ENCODE results near the gene ARPC5.
"Not testable (repeated sequence)": the region's sequence is repeated elsewhere in the genome, so short reads cannot be mapped to it uniquely, and the experiment has no call there.

ARPC5 gene

DNA sequence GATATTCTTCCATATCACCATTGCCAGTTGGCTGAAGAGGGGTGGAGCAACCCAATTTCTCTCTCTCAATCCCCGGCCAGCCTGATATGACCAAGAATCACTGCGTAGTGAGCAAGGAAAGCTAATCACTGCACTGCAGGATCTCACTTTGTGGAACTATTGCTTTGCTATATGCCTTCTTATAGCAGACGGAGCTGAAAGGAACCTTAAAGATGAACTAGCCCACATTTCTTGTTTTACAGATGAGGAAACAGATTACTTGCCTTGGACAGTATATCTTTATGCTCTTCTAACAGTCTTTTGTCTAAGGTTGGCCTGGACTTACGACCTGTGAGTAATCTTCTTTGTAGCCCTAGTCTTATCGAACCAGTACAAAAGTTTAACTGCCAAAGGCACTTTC, 9.9 kb upstream of the ARPC5 start:
- DNase-seq = no peak

DNA sequence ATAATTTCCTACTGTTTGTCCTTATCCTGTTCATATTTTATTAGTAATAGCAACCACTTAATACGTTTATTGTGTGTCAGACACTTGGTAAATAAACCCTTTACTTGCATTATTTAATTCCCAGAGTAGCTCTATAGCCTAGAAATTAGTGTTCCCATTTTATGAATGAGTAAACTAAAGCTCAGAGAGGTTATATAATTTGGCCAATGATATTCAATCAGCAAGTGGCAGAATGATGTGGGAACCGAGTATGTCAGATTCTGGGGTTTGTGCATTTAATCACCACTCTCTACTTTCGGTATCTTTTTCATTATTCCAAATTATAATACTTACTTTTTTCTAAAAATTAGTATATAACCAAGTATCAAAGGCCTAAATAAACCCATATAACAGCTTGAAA, 6.6 kb upstream of the ARPC5 start:
- DNase-seq = no peak

DNA sequence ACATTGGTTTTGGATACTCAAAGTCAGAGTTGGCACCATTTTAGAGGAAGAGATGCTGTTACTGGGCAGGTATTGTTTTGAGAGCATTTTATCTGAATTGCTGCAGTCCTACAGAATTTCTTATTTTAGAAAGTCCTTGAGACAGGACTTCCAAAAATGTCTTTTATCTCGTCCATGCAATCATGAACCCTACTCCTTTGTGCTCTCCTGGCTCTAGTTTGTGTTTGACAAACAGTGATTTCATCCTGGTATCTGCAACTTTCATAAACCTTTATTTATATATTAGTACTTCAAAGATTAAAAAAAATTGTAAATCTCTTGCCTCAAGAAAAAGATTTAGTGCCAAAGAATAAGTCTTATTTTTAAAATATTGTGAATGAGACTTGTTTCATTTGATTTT, 4.6 kb upstream of the ARPC5 start:
- no peak for DNase-seq

DNA sequence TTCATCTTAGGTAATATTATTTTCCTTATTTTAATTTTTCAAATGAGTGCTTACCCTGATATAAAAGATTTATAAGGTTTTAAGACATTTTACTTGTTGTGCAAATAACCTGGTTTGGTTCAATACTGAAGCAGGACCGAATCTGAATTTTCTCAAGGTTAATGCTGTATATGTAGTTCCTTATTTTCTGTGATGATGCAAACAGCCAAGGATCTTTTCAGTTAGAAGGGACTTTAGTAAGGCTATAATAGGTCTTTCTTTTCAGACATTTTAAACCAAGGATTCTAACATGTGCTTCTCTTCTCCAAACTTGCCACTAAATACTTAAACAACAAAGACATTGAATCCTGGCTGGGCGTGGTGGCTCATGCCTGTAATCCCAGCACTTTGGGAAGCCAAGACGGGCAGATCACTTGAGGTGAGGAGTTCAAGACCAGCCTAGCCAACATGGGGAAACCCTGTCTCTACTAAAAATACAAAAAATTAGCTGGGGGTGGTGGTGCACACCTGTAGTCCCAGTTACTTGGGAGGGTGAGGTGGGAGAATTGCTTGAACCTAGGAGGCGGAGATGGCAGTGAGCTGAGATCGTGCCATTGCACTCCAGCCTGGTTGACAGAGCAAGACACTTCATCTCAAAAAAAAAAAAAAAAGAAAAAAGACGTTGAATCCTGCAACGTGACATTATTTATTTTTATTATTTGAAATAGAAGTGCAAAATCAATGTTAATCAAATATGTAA, 3.2 kb upstream of the ARPC5 start:
- DNase-seq = no peak

DNA sequence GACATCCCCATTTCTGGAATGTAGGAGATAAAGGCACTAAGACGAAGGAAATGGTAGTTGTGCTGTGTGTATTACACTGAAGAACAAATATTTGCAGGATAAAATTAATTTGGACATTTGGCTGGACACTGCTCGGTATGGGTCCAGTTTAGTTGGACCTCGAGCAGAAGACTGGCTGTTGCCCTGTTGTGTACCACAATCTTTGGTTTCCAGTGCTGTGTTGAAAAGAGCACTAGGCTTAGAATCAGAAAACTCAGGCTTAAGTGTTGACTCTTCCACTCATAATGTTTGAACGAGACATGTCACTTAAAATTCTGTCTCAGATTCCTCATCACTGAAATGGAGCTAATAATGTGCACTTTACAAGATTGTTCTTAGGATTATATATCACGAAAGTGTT, 1.2 kb upstream of the ARPC5 start:
- DNase-seq = no peak

DNA sequence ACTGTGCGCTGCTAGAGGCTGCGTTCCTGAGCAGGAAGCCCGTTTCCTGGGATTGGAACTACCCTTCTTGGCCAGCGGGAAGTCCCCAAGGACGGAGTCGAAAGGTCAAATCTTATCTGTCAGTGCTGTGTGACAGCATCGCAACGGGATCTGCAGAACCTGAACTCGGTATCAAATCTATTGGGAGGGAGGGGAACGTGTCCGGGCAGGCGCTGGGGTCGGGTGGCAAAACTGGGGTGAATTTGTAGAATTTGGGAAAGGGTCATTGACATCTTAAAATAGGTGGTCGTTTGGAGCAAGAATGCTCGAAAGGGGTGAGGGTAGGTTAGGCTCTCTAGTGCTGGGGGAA, 725 bp upstream of the ARPC5 start:
- no peak for DNase-seq

DNA sequence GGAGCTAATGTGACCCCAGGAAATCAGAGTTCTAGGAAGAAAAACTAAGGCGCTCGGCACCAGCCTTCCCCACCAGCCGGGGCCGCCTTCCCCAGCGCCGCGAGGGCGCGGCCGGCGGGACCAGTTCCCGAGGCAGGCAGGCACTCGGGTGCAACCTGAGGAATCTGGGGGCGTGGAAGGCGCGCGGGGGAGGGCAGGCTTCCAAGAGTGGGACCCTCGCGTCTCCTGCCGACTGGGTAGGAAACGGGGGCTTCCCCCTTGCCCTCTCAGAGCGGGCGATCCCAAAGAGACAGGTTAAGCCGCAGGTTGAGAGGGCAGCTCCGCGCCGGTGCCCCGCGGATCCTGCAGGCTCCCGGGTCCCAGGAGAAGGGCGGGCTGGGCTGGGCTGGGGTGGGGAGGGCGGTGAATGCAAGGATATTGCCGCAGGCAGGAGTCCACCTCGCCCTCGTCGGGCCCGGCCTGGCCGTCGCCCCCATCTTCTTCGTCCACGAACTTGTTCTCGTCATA, 431 bp downstream of the ARPC5 start:
- DNase-seq = peak; percentile 32 to 37

DNA sequence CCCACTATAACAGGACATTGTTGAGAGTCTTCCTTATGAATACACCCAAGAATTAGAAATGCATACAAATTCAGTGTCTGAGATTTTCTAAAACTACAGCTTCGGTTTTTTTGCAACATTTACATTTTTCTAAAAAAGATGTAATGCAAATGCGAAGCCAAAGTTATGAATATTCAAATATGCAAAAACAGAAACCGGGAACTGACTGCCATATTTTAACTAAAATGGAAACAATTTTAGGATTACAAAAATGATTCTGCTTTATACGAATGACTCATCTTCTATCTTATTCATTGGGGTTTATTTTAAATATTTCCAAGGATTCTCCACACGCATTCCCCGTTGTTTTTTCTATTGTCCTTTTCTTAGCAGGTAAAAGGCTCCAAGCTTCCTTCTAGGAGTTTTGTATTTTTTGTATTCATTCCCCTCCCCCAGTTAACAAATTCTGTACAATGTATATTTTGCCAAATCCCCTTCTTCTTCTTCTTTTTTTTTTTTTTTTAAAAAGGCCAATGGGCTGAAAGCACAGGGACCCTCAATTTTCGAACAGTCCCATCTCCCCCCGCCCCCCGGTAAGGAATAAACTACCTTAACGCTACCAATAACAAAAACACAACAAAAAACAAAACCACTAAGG, 1.0 kb downstream of the ARPC5 start:
- DNase-seq = no peak

DNA sequence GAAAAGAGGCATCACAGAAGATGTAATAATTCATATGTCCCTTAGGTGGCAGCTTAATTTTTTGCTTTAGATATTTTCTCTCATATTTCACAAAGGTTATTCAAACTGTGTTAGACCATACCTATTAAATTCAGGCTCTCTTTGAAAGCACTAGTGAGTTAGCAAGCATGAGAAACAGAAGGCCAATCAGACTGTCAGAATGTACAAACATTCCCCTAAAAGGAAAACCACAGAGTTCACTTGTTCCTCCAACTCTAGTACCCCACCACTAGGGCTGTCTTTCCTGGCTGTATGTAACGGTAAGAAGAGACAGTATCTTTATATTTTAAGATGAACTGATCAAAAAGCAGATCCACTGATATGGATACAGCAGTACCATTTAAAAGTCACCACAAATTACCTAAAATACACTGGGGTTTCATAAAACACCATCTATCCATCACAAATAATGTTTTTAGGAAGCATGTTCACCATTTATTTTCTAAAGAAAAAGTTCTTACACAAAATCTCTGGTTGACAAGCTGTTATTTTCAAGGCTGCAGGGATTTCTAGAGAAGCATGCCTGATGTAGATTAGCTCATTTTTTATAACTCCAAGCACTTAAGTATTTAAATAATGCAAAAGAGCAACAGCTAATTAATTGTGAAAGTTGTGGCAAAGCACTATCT, 1.8 kb downstream of the ARPC5 start:
- DNase-seq = no peak

DNA sequence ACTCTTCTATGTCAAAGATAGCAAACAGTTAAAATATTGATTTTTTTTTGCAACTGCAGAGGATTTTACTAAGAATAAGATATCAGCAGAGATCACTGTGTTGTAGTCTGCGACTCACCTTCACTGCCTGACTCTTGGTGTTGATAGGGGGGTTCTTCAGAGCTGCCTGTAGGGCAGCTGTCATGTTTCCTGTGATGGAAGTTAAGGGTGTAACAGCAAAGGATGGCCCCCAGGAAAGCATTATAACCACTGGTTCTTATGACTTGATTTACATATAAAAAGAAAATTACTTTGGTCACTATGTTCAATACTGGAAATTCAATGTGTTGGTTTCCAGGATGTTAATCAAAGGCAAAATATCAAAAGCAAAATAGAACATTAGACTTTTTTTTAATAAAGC, 2.6 kb downstream of the ARPC5 start:
- DNase-seq = no peak

DNA sequence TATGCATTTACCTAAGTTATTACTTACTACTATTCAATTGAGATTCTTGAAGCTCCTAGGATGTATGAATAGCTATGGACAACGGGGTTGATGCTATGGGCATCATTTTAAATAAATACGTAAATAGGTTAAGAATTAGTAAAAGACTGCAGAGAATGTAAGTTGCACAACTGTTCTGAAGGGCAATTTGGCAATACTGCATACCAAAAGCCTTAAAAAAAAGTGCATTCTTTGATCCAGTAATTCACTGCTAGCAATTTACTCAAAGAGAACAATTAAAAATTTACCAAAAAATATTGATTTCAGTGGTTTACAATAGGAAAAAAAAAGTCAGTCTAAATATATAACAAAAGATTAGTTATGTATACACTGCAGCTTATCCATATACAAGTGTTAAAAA, 3.5 kb downstream of the ARPC5 start:
- no peak for DNase-seq

DNA sequence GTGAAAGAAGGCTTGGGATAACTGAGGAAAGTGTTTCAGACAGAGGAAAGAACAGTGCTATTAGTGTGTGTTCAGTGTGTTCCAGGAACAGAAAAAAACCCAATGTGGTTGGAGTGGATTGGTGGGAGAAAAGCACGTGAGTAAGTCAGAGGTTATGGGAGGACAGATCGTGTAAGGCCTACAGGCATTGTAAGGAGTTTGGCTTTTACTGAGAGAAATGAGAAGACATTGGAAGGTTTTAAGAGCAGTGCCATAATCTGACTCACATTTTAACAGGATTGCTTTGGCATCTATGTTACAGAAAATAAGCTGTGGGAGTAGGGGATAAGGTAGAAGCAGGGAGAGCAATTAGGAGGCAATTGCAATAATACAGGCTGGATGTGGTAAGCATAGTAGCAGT, 4.8 kb downstream of the ARPC5 start:
- DNase-seq = no peak

DNA sequence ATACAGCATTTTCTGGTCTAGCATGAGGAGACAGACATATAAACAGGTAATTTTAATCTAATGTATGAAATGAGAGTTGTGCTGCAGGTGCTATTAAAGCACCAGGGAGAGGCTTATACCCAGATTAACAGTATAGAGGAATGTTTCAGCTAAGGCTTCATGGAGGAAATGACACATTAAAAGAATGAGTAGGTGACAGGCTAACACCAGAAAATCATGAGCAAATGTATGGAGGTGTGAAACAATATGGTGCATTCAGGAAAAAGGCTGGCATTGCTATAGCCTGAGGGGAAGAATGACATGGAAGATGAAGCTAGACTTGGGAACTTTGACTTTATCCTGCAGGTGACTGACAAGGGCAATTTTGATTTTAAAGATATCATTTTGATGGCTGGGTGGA, 7.0 kb downstream of the ARPC5 start:
- DNase-seq = no peak

DNA sequence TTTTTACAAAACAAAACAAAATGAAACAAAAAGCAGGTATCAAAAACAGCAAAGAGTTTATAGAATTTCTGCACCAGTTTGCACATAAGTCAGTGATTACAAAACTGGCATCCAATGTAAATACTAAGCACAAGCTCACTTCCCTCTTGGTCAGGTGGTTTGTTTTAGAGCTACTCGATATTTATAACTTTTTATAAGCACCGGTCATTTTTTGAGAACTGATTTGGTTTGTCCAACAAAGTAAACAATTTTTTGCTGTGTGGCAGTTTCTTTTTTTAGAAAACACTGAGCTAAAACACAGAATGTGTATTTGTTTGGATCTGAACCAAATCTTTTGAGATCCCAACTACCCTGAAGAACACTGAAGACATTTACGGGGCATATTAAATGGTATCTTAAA, 9.3 kb downstream of the ARPC5 start:
- DNase-seq = not testable (repeated sequence)

DNA sequence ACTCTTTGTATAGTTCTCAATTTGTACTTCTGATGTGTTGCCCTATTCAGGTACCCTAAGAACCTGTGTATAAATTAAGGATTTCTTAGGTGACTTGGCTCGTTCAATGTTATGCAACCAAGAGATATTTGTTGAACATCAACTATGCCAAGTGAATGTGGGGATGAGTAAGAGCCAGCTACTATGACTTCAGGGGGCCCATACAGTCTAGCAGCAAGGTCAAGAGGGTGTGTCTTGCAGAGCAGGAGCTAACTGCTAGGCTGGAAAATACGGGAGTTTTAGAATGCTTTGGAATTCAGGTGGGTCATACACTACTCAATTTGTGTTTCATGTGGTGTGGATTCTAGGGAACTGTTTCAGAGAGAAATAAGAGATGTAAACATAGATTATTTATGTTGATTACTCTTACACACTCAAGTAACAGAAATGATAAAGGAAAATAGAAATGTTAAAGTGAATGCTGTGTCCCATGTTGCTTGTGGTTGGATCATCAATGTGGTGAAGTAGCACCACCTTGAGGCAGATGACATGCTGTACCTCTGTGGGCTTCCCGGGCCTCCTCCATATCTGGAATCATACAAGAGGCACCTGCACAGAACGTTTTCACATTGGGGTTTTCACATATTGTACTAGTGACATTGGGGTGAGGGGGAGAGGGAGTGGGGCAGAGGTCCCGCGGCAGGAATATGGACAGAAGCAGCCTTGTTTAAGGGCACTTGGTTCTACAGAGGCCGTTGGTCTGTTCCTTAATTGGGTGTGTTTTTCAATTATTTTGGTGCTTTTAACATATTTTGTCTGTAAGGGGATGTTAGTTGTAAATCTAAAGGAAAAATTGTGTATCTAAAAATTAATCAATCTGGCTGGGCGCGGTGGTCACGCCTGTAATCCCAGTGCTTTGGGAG, 12.4 kb downstream of the ARPC5 start:
- peak; percentile 25 to 42 for DNase-seq

DNA sequence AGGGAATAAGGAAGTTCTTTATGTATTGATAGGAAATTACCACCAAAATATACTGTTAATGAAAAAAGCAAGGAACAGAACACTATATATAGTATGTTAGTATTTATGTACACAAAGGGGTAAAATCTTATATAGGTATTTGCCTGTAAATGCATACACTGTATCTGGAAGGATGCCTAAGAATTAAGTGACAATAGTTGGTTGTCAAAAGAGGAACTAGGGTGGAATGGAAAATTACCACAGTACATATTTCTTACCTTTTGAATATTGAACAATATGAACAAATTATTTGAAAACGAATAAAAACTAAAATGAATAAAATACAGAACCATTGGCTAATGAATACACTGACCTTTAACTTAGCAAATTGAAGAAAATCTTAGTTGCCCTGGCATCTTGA, 13.6 kb downstream of the ARPC5 start:
- no peak for DNase-seq

DNA sequence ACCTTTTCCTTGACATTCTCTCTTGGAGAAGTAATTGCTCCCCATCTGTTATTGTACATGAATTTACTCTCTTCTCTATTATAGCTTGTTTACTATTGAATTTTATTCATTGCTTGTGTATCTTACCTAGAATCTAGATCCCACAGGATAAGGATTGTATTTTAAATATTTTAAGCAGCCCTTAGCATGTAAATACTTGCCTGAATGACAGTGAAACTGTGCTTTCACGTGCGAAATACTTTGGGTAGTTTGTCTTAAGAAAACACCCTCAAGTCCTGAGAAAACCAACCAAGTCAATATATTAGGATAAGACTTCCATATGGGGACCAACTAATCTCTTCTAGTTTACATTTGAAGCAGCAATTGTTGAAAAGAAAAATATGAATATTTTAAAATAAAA, 15.3 kb downstream of the ARPC5 start:
- no peak for DNase-seq

DNA sequence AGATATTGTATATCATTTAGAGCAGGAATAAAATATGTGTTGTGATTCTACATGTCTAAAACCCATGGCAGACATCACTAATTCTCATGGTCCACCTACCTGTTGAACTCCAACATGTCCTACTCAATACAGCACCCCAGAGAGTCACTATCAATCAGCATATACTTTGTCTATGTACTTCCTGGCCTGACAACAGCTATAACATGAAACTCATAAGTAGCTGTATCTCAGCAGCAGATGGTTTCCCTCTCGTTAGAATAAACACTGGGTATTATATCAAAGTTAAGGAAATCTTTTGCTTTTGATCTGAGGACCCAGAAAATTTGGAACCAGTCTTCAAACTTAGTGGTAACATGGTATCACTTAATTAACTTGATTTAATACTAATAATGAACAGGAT, 15.8 kb downstream of the ARPC5 start:
- DNase-seq = no peak

DNA sequence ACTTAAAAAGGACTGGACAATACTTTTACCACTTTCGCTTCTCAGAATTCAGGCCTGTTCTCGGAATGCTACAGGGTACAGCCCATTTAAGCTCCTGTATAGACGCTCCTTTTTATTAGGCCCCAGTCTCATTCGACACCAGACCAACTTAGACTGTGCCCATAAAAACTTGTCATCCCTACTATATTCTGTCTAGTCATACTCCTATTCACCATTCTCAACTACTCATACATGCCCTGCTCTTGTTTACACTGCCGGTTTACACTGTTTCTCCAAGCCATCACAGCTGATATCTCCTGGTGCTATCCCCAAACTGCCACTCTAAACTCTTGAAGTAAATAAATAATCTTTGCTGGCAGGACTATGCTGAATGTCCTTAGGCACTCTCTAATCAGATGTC, 17.4 kb downstream of the ARPC5 start:
- DNase-seq = not testable (repeated sequence)

DNA sequence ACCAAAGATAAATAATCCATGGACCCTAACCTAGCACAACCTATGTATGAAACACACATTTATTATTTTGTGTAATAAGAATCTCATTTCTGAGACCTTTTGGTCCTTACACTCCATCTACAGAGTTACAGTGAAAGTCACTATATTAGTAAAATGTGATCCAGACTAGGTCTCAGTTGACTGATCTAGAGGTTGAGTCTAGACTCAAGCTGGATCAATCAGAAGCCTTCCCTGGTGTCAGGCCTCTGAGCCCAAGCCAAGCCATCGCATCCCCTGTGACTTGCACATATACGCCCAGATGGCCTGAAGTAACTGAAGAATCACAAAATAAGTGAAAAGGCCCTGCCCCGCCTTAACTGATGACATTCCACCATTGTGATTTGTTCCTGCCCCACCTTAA, 22.6 kb downstream of the ARPC5 start:
- DNase-seq = not testable (repeated sequence)

DNA sequence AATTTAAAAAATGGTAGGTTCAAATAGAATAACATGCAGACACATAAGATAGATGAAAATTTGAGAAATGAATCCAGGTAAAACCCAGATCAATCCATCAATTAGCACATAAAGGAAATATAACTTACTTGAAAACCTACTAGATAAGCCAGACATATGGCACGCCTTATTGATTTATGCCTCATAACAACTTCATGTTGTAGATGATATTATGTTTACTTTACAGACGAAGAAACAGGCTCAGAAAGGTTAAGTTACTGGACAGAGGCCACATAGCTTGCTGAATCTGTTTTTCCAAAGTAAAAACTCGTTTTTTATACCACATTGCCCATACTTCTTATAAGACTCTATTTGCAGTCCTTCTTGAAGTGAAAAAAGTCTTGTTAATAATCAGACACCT, 23.2 kb downstream of the ARPC5 start:
- DNase-seq = no peak

DNA sequence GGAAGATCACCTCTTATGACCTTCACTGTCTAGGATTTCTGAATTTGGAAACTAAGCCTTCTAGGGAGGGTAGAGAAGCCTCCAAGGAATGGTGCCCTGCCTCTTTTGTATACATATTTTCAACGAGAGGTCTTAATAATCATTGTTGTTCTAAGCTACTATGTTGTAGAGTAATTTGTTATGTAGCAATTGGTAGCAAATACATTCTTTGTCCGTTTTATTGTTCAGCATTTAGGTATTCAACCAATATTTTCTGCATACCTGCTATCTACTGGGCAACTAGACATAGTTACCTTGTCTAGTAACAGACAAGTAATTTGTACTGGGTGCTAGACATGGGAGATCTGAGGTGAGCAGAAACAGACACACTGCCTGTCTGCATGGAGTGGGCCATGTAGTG, 24.6 kb downstream of the ARPC5 start:
- no peak for DNase-seq

DNA sequence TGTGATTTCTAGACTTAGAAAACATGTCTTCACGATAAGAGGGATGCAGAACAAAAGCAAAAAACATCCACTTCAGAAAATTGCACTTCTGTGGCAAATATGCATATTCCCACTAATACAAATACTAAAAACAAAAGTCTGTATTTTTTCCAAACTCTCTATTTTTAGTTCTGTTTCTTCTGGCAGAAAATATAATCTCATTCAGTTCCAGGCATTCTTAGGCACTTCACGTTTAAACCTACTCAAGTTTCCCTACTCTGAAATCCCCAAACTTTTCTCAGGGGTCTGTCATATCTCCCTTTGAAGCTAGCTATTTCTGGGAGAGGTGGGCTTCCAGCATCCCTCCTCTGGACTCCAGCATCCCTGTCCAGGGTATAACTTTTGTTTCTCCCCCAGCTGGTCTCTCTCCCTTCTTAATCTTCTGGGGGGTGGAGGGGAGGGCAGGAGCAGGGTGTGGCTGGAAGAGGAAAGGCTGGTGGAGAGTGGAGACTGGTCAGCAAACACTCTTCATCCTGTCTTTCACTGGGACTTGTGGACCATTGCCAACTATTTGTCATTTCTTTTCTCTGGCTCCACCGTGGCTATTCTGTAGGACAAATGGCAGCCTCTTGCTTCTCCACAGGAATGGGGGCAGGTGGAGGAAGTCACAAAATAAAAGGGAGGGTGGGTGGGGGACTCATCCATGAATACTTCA, 25.7 kb downstream of the ARPC5 start:
- DNase-seq = no peak
